GM12801 (cell line): ENCODE results near the gene UBE4B.

ENCODE experiments used
- CTCF ChIP-seq: IDR thresholded peaks from one replicate; pipeline ENCODE4 v1.5.1; 2011; ENCODE audit warnings: control low read depth; ENCODE audit not compliant: insufficient read length; ENCODE audit errors: extremely low read depth

The UBE4B gene

GRCh38 chr1:10104834-10105233, 72.1 kb downstream of the UBE4B start:
- TF ChIP-seq CTCF, result no peak

- no peak for TF ChIP-seq CTCF
These were observed 72.7 kb downstream of the UBE4B start for GRCh38 chr1:10105484-10105883.

GRCh38 chr1:10106241-10106640, 73.5 kb downstream of the UBE4B start:
- TF ChIP-seq CTCF, result no peak

GRCh38 chr1:10106756-10107475, 74.2 kb downstream of the UBE4B start:
- no peak for TF ChIP-seq CTCF

DNA sequence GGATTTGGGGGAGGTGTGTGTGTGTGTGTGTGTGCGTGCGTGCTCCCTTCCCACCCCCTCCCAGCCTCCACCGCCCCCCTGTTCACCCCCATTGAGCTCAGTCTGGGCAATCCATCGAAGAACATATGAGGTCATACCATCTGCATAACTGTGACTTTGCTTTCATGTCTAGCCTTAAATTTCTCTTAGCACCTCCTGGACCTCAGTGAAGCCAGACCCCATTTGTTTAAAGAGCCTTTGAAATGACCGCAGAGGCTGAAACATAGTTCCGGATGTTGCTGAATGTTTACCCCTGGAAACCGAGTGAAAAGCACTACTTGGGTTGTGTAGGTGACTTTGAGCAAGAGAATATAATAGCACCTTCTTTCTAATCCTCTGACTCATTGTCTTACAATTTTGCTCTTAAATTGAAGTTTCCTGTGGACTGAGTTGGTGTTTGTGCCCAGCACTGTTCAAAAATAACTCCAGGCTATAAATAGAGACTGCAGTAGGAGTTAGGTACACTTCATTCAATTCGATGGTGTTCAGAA, 75.4 kb downstream of the UBE4B start:
- TF ChIP-seq CTCF, result no peak

DNA sequence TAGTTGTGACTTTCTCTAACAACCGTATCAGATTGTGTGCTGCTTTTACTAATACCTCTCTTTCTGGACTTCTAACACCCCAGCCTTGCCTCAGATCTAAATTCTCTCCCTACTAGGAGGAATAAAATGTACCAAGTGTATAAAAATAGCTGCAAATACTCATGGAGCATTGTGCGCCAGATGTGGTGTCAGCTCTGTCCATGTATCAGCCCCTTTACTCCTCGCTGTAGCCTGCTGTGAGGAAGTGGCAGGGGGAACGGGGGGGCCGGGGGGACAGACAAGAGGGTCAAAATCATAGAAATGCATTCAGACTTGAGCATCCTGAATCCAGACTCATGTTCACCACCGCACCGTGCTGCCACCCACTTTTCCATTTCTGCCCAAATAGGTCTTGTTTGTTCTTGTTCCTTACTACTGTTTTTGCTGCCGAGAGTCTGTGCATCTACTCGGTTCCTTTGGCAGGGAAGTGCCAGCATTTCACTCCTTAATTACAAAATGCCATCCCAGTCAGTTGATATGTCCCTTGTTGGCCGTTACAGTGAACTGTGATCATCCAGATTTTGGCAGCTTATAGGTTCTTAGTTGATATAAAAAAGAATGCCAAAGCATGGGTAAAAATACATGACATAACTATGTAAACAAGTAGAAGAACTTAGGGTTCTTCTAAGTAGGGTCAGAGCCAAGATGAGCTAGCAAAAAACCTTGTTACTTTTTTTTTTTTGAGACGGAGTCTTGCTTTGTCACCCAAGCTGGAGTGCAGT, 76.4 kb downstream of the UBE4B start:
- TF ChIP-seq CTCF, result no peak

DNA sequence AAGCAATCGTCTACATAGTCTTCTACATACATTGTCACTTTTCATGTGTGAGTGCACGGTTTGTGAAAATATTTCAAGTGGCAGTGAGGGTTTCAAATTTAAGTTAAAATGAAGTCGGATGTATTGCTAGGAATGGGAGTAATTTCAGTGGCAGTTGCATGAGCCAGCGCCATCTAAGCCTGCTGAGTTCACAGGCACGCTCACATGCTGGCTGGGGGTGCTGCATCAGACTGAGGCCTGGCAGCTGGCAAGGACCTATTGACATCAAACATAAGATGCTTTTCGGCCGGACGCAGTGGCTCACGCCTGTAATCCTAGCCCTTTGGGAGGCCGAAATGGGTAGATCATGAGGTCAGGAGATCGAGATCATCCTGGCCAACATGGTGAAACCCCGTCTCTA, 80.7 kb downstream of the UBE4B start:
- TF ChIP-seq CTCF, result no peak
